GM10847 (cell line): ENCODE results near the gene STX12.

ENCODE experiments used
- POLR2A ChIP-seq: IDR thresholded peaks from 2 replicates; pipeline ENCODE4 v1.6.1; 2011; ENCODE audit not compliant: insufficient read length; ENCODE audit errors: extremely low read depth

Gene STX12

DNA sequence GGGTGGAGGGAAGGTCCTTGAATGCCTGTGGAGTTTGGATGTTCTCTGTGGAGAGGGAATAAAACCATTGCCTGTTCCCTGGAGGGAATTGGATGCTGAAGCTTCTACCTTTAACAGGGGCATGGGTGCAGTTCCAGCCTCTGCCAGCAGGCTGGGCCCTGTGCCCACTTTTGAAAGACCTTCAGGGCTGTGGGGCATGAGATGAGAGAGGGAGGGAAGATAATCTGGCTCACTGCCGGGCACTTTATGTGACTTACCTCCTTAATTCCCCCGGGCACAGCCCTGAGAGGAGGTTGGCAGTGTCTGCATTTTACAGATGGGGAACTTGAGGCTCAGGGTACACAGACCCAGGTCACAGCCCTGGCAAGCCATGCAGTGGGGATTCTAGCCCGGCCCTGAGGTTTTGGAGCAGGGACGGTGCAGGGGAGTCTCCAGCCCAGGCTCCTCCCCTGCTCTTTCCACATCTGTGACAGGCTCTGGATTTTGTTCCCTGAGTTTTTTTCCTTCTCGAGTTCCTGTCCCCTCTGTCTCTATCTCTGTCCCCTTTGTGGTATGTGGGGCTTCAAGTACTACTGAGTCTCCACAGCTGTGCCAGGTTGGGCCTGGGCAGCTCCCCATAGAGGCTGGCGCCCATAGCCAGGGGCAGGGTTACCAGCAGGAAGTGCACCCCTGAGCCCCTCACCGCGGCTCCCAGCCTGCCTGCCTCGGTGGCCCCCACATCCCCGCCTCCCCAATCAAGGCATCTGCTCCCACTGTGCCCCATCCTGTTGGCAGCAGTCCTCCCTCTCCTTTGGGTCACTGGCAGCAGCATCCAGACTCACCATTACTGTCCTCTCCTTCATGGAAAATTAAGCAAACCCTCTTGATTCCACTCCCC lies 85.3 kb downstream of the STX12 start:
- TF ChIP-seq POLR2A = no peak

DNA sequence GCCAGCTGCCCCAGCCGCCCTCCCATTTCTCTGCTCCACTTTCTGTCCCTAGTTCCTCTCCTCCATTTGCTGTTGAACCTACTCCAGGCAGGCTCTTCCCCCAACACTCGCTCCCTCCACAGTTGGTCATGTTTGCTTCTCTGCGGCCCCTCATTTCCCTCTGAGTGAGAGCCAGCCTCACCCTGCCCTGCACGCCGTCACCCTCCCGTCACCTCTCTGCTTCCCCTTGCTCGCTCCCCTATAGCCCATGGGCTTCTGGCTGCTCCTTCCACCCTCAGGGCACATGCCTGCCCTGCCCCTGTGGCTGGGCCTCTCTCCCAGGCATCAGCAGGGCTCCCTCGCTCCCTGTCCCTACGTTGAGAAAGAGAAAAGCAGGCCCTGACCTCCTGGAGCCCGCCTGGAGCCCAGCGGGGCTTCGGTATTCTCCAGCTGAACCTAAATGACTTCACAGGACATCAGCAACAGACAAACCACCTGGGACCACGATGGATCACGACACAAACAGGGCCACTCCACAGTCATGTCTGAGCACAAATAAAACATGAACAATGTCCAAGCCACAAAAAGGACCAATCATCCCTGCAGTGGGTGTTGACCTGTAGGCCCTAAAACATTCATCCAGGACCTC lies 86.0 kb downstream of the STX12 start:
- no peak for TF ChIP-seq POLR2A

DNA sequence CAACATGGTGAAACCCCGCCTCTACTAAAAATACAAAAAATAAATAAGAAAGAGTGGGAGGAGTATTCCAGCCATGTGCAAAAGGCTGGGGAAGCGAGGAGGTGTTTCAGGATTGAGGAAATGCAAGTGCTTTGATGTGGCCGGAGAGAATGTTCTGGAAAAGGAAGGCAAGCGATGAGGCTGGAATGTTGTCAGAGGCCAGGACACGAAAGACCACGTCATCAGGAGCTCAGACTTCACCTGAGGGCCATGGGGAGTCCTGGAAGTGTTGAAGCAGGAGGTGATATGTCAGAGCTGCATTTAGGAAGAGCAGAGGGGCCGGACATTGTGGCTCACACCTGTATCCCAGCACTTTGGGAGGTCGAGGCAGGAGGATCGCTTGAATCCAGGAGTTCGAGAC lies 88.4 kb downstream of the STX12 start:
- no peak for TF ChIP-seq POLR2A

DNA sequence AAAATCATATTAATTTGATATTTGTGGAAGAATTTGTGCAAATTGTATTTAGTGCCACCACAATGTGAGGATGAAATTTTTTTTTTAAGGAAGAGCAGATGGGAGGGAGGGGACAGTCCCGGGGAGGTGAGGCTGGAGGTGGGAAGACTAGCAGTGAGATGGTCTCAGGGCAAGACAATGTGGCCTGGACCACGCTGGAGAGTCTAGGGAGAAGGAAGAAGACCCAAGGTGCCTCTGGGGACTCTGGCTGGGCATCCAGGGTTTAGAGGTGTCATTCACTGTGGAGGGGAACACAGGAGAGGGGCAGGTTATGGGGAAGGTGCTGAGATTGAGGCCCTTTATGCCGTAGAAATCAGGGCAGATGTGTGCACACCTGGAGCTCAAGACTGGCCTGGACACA lies 89.0 kb downstream of the STX12 start:
- TF ChIP-seq POLR2A = no peak

DNA sequence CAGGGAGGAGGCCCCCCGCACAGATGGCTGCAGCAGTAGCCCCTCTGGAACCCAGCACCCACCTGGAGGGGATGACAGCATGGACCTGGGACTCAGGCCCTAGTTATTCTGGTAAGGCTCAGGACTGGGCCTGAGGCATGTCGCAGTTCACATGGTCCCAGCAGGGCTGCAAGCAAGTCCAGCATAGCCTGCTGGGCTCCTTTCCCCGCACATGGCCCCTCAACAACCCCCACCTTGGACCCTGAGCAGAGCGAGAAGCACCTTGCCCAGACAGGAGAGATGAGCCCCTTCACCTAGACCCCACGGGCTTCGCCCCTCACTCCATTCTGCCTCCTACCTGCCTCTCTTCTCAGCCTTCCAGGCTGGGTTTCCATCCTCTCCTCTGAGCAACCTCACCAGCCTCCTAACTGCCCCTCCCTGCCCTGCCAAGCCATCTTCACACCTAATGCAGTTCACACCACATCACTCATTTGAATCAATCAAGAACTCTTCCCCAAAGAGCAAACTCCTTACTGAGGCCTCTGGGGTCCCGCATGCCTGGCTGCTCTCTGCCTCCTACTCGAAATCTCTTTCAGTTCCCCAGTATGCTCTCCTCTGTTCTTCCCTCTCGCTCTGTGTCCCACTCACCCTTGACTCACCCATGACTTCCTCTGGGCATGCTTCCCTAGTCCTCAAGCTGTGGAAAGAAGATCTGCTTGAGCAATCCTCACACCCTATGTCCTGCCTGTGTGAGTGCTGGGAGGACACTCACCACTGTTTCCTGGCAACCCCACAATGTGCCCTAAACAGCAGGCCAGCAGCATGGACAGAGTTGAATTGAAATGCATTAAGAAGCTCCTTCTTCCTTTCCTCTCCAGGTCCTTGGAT lies 89.9 kb downstream of the STX12 start:
- TF ChIP-seq POLR2A = no peak

DNA sequence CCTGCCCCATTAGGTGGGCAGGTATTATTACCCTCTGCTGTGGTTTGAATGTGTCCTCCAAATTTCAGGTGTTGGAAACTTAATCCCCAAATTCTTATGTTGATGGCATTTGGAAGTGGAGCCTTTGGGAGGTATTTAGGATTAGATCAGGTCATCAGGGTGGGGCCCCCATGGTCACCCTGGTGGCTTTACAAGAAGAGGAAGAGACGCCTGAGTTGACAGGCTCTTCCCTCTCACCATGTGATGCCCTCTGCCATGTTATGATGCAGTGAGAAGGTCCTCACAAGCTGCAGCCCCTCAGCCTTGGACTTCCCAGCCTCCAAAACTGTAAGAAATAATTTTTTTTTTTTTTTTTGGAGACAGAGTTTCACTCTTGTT lies 90.5 kb downstream of the STX12 start:
- TF ChIP-seq POLR2A = no peak

DNA sequence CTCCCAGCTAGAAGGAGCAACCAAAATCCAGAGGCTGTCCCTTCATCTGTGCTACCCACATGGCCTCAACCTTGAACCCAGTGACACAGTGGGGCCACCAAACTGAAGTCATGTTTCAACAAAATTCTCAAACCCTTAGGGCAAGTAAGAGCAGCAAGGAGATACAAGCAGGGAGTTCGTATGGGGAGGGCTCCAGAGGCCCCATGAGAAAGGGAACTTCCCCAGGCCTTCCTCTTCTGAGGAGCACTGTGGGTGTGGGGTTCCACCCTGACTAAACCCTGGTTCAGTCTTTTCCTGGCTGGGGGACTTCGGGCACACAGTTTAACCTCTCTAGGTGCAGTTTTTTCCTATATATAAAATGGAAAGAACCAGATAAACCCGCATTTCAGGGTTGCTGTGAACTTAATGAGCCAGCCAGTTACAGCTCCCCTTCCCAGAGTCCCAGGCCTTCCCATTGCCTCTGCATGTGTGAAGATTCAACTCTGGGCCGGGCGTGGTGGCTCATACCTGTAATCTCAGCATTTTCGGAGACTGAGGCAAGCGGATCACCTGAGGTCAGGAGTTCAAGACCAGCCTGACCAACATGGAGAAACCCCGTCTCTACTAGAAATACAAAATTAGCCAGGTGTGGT lies 91.4 kb downstream of the STX12 start:
- TF ChIP-seq POLR2A = no peak

DNA sequence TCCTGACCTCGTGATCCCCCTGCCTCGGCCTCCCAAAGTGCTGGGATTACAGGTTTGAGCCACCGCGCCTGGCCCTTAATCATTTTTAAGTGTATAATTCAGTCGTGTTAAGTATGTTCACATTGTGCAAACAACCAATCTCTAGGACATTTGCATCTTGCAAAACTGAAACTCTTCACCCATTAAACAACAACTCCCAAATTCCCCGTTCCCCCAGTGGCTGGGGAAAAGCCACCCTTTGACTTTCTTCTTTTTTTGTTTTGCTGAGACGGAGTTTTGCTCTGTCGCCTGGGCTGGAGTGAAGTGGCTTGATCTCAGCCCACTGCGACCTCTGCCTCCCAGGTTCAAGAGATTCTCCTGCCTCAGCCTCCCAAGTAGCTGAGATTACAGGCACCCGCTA lies 92.8 kb downstream of the STX12 start:
- TF ChIP-seq POLR2A = no peak

DNA sequence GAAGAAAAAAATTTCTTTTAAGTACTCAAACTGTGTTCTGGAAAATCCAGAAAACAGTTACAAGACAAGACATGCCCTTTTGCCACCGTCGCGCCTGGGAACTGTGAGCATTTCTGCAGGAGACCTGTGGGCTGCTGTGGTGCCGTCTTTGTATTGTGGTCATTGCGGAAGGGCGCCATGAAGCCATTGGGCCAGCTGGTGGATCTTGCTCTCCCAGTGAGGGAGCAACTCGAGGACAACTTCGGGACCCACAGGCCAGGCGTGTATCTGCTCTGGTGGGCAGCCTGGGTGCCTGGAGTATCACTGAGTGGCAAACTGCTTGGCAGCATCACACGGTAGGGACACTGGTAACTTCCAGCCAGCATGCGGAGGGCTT lies 95.5 kb downstream of the STX12 start:
- no peak for TF ChIP-seq POLR2A

DNA sequence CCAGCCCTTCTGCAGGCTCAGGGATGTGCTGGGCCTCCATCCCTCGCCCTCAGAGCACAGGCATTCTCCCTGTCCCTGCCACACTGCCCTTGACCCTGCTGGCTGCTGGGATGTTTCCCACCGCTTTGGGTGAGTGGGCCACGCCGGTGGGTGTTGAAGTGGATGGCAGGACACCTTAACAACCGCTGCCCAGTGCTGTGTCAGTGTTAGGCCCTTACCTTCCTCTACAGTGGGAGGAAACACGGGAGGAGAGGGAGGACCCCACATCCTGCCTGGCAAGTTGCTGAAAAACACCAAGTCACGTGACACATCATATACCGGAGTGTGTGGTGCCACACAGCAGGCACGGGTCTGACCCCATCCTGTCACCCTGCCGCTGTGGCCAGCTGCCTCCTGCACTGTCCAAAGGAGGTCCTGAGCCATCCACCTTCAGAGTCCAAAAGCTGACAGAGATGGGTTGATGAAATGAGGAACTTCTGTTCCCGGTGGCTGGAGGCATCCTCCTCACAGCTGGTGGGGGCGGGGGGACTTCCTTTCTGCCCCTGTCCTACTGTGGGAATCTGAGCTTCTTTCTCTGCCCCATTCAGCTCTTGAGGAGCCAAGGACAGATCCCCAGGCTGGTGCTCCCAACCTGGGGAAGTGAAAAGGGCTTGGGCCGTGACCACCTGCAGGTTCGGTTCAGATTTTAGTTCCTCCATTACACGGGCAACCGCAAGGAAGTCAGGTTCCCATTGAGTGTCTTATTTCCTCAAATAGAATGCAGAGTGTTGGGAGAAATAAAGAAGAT lies 96.1 kb downstream of the STX12 start:
- TF ChIP-seq POLR2A = peak; percentile 38

DNA sequence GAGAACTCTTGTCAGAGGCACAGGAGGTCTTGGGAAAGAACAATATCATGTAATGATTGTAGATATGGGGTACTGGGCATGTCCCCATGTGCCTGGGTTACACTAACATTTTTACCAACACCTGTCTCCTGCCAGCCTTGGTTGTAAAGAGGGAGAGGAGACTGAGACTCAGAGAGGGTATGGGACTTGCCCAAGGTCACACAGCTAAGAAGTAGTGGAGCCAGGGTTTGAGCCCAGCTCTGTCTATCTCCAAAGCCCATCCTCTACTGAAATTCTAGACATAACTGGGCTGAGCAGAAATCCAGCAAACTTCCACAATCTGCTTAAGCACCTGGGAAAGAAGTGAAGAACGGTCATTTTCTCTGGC lies 96.7 kb downstream of the STX12 start:
- TF ChIP-seq POLR2A = no peak

DNA sequence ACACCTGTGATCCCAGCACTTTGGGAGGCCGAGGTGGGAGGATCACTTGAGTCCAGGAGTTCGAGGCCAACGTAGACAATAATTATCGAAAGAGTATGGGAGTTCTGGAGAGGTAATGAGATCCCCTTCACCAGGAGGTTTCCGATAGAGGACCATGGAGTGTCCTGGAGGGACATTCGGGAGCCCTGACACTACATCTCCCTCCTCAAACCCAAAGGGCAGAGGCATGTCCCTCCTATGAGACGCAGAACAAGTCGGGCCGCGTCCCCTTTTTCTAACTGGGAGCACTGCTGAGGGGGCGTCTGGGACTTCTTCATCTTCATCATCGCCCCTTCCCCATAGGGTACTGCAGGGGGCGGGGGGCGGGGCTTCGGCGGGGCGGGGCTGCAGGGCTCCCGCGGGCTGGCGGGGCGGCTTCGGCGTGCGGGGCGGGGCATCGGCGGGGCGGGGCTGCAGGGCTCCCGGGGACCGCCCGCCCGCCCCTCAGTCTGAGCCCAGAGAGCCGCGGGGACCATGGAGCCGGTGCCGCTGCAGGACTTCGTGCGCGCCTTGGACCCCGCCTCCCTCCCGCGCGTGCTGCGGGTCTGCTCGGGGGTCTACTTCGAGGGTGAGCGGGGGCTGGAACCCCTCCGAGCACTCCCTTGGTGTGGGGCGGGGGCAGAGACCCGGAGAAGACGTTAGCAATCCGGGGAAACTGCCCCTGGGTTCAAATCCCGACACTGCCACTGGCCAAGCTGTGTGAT lies 99.2 kb downstream of the STX12 start, which contains the start of gene THEMIS2:
Gene THEMIS2, plus strand, starts transcription at position 486 of the 743 bp plus-strand sequence. Its CDS starts 28 bp downstream, at position 514.
- peak; percentile 76 for TF ChIP-seq POLR2A

DNA sequence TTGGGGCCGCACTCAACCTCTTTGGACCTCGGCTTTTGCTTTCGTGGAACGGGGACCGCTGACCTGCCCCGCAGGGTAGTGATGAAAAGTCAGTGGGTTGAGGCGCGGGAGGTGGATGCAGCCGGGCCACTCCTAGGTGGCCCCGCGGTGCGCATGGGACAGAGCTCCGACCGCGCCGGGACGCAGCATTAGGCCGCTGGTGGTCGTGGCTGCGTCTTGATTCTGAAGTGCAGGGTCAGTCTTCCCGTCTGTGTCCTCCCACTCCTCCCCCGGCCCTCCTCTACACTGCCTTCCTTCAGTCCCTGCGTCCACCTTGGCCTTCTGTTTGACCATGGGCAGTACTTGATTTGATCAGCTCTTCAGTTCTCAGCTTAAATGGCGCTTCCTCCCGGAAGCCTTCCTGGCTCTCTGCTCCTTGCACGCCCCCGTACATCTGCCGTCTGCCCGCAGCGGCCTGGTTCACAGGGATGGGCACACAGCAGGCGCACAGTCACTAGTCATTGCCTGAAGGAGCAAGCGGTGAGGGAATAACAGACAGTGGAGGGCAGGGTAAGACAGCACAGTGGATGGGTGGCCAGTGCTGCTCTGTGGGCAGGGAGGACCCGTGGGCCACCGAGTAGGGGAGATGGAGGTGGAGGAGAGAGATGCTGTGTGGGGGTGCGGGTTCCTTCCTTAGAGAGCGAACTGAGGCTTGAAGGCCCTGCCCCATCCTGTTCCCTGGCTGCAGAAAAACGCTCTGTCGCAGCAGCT lies 100.0 kb downstream of the STX12 start:
- no peak for TF ChIP-seq POLR2A
